Spinal cord (tissue), 10 donors: ENCODE data around the gene SFT2D3. TPM values are rescaled to one million over a fixed set of nuclear protein-coding genes. Genes with fewer than 3 reads are reported as not detected.

ENCODE experiments used
- DNase-seq, 6 donors: peaks; one replicate each; pipeline versions ENCODE4 v3.0.0 to v3.0.0-alpha.2; 2013 to 2015; ENCODE audit warnings: low spot score in 6 of 6, low read depth in 4 of 6
- H3K27ac ChIP-seq: one replicate; pipeline ENCODE4 v1.5.1; 2013; ENCODE audit warnings: low read depth, low read length, control low read depth
- H3K27me3 ChIP-seq: one replicate; pipeline ENCODE4 v1.6.1; 2013; ENCODE audit warnings: low read length; ENCODE audit not compliant: control insufficient read depth, insufficient read depth
- H3K36me3 ChIP-seq: one replicate; pipeline ENCODE4 v1.6.1; 2013; ENCODE audit warnings: low read length; ENCODE audit not compliant: control insufficient read depth, insufficient read depth
- H3K4me1 ChIP-seq: one replicate; pipeline ENCODE4 v1.6.1; 2013; ENCODE audit warnings: low read length; ENCODE audit not compliant: control insufficient read depth, insufficient read depth
- H3K4me3 ChIP-seq: one replicate; pipeline ENCODE4 v1.5.1; 2013; ENCODE audit warnings: low read depth, low read length, control low read depth
- H3K9me3 ChIP-seq: one replicate; pipeline ENCODE4 v1.6.1; 2013; ENCODE audit warnings: low read length; ENCODE audit not compliant: control insufficient read depth, insufficient read depth
- WGBS: methylation state at CpG from one replicate; pipeline ENCODE4 v1.1.5; 2013; ENCODE audit warnings: missing lambda C conversion rate; ENCODE audit not compliant: insufficient coverage; 5-methylcytosine and 5-hydroxymethylcytosine counted together
- long read RNA-seq, 4 donors: transcript quantifications; one replicate each; lab custom pipeline, GENCODE V29; 2026
- polyA plus RNA-seq, 2 donors: library from polyadenylated mRNA; unstranded; fragments of 120-200 nt; gene quantifications; one replicate each; pipeline ENCODE4 v1.2.1, GENCODE V29; 2013; ENCODE audit not compliant: insufficient read length in 2 of 2
- total RNA-seq, 2 donors: library from RNA; depleted of rRNA in 1 of 2; stranded (reverse); fragments of 120-200 nt in 1 of 2; fragments of >200 nt in 1 of 2; gene quantifications; one replicate each; pipeline versions ENCODE4 v1.2.3 to v1.2.4, GENCODE V29; 2013 to 2014
- donor health status: healthy.

The SFT2D3 gene
- total RNA-seq: 1 to 10 TPM; 6.5 to 9.8 TPM
- polyA plus RNA-seq: not detected
- long read RNA-seq, donor 1, transcript SFT2D3-201 (1 exons, 3,735 nt): major isoform, 23 of 23 reads
- long read RNA-seq, donor 1, partial matches to known transcripts: 0 of 23 reads
- long read RNA-seq, donor 1, other reads (novel, unspliced or antisense): 0 of 23 reads
- long read RNA-seq, donor 2, transcript SFT2D3-201 (1 exons, 3,735 nt): major isoform, 11 of 11 reads
- long read RNA-seq, donor 2, partial matches to known transcripts: 0 of 11 reads
- long read RNA-seq, donor 2, other reads (novel, unspliced or antisense): 0 of 11 reads
- long read RNA-seq, donor 3, transcript SFT2D3-201 (1 exons, 3,735 nt): major isoform, 24 of 24 reads
- long read RNA-seq, donor 3, partial matches to known transcripts: 0 of 24 reads
- long read RNA-seq, donor 3, other reads (novel, unspliced or antisense): 0 of 24 reads
- long read RNA-seq, donor 4, transcript SFT2D3-201 (1 exons, 3,735 nt): major isoform, 55 of 134 reads
- long read RNA-seq, donor 4, partial matches to known transcripts: 73 of 134 reads
- long read RNA-seq, donor 4, other reads (novel, unspliced or antisense): 6 of 134 reads

GRCh38 chr2:127701193-127701650 is at the start of gene SFT2D3:
Gene SFT2D3, plus strand, starts transcription at chr2:127701497. Its CDS starts 32 bp downstream, at chr2:127701529.
- WGBS: 0% methylated on average over 44 of the region's 44 CpGs
- H3K36me3 ChIP-seq: peaks cover 12% of the 10 kb centered on the region
- H3K4me1 ChIP-seq: peaks cover 22% of the 10 kb centered on the region
- peak; percentile 68 to 97 (median 81) for DNase-seq
- peak within 1 kb of the TSS; percentile 95 for H3K27ac ChIP-seq
- no peaks in the 10 kb centered on the region for H3K27me3 ChIP-seq
- peak within 1 kb of the TSS; percentile 73 for H3K4me3 ChIP-seq
- H3K9me3 ChIP-seq: no peaks in the 10 kb centered on the region

GRCh38 chr2:127651971-127652550 is 49.2 kb upstream of the SFT2D3 start:
- WGBS: 50% methylated on average over 12 of the region's 14 CpGs

GRCh38 chr2:127652786-127653357 is 48.4 kb upstream of the SFT2D3 start:
- peaks cover 76% of the 10 kb centered on the region for H3K4me1 ChIP-seq
- no peak overlapping the region for H3K4me3 ChIP-seq
- H3K27me3 ChIP-seq: no peaks in the 10 kb centered on the region
- no peaks in the 10 kb centered on the region for H3K9me3 ChIP-seq
- 84% methylated on average over 23 of the region's 25 CpGs for WGBS
- peaks cover 67% of the 10 kb centered on the region for H3K36me3 ChIP-seq
- DNase-seq: no peak
- H3K27ac ChIP-seq: peak overlapping the region; percentile 88

More at GRCh38 chr2:127651971-127652550, 49.2 kb upstream of the SFT2D3 start:
- peak in 2 of 6 donors; percentile 62 to 67 for DNase-seq
- H3K4me3 ChIP-seq: no peak overlapping the region
- H3K4me1 ChIP-seq: peaks cover 84% of the 10 kb centered on the region
- H3K9me3 ChIP-seq: no peaks in the 10 kb centered on the region
- H3K36me3 ChIP-seq: peaks cover 63% of the 10 kb centered on the region
- no peaks in the 10 kb centered on the region for H3K27me3 ChIP-seq
- peak overlapping the region; percentile 88 for H3K27ac ChIP-seq

- Histone ChIP-seq H3K36me3 (peaks cover 67% of the 10 kb centered on the region), H3K4me3 (no peak overlapping the region), H3K9me3 (no peaks in the 10 kb centered on the region), H3K4me1 (peaks cover 70% of the 10 kb centered on the region), H3K27ac (peak overlapping the region; percentile 88), H3K27me3 (no peaks in the 10 kb centered on the region)
- WGBS: 83% methylated on average over 16 of the region's 16 CpGs
- no peak for DNase-seq
Observed at GRCh38 chr2:127653421-127654083, 47.7 kb upstream of the SFT2D3 start.

GRCh38 chr2:127654084-127654837 is 47.0 kb upstream of the SFT2D3 start:
- Histone ChIP-seq H3K27me3 (no peaks in the 10 kb centered on the region), H3K27ac (no peak overlapping the region), H3K36me3 (peaks cover 63% of the 10 kb centered on the region), H3K4me1 (peaks cover 70% of the 10 kb centered on the region), H3K4me3 (no peak overlapping the region), H3K9me3 (no peaks in the 10 kb centered on the region)
- no peak for DNase-seq
- WGBS: 84% methylated on average over 21 of the region's 24 CpGs

GRCh38 chr2:127654838-127655175 is 46.5 kb upstream of the SFT2D3 start:
- Histone ChIP-seq H3K36me3 (peaks cover 58% of the 10 kb centered on the region), H3K27ac (no peak overlapping the region), H3K4me3 (no peak overlapping the region), H3K9me3 (no peaks in the 10 kb centered on the region), H3K4me1 (peaks cover 66% of the 10 kb centered on the region), H3K27me3 (no peaks in the 10 kb centered on the region)
- WGBS: 88% methylated on average over 7 of the region's 8 CpGs
- DNase-seq: no peak

- Histone ChIP-seq H3K36me3 (peaks cover 55% of the 10 kb centered on the region), H3K27me3 (no peaks in the 10 kb centered on the region), H3K27ac (peak overlapping the region; percentile 61), H3K9me3 (no peaks in the 10 kb centered on the region), H3K4me3 (no peak overlapping the region), H3K4me1 (peaks cover 59% of the 10 kb centered on the region)
- 48% methylated on average over 11 of the region's 16 CpGs for WGBS
- DNase-seq: peak in 1 of 6 donors; percentile 48
Observed at GRCh38 chr2:127655209-127656073, 45.9 kb upstream of the SFT2D3 start.

- DNase-seq: no peak
- Histone ChIP-seq H3K36me3 (peaks cover 44% of the 10 kb centered on the region), H3K4me3 (no peak overlapping the region), H3K27ac (no peak overlapping the region), H3K4me1 (peaks cover 56% of the 10 kb centered on the region), H3K27me3 (no peaks in the 10 kb centered on the region), H3K9me3 (no peaks in the 10 kb centered on the region)
- WGBS: 92% methylated on average over 15 of the region's 15 CpGs
Observed at GRCh38 chr2:127656569-127657231, 44.6 kb upstream of the SFT2D3 start.
